Measurements from ENCODE around the gene ADGRB3.

- TF ChIP-seq, protein P1, sequence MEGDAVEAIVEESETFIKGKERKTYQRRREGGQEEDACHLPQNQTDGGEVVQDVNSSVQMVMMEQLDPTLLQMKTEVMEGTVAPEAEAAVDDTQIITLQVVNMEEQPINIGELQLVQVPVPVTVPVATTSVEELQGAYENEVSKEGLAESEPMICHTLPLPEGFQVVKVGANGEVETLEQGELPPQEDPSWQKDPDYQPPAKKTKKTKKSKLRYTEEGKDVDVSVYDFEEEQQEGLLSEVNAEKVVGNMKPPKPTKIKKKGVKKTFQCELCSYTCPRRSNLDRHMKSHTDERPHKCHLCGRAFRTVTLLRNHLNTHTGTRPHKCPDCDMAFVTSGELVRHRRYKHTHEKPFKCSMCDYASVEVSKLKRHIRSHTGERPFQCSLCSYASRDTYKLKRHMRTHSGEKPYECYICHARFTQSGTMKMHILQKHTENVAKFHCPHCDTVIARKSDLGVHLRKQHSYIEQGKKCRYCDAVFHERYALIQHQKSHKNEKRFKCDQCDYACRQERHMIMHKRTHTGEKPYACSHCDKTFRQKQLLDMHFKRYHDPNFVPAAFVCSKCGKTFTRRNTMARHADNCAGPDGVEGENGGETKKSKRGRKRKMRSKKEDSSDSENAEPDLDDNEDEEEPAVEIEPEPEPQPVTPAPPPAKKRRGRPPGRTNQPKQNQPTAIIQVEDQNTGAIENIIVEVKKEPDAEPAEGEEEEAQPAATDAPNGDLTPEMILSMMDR (IDR thresholded peaks at IDR 0.05): no peak
- TF ChIP-seq POLR2AphosphoS5 (IDR thresholded peaks at IDR 0.05) (no peak), EP300 (IDR thresholded peaks at IDR 0.05) (no peak)
Measured at GRCh38 chr6:68625998-68626397, 9.1 kb upstream of the ADGRB3 start.
